Mesenchymal stem cell (in vitro differentiated cells and primary cell): ENCODE measurements around the gene USP6NL.

Source experiments
- DNase-seq: peaks from one replicate; pipeline ENCODE4 v3.0.0-alpha.2; 2013
- H2AFZ ChIP-seq: one replicate; pipeline ENCODE4 v1.6.1; 2013; ENCODE audit warnings: low read depth, mild to moderate bottlenecking, control low read depth, inconsistent platforms, low read length, moderate library complexity
- H2AK5ac ChIP-seq: 2 replicates; pipeline ENCODE4 v1.6.1; 2013; ENCODE audit warnings: low read length, moderate library complexity, mild to moderate bottlenecking, inconsistent platforms; ENCODE audit not compliant: severe bottlenecking
- H2BK120ac ChIP-seq: one replicate; pipeline ENCODE4 v1.6.1; 2013; ENCODE audit warnings: low read depth, mild to moderate bottlenecking, inconsistent platforms, low read length, moderate library complexity
- H2BK12ac ChIP-seq, 2 experiments: one replicate each; pipeline ENCODE4 v1.6.1; 2013; ENCODE audit warnings: inconsistent platforms in 2 of 2, low read length in 2 of 2, mild to moderate bottlenecking in 2 of 2, moderate library complexity in 2 of 2, control low read depth in 1 of 2
- H2BK15ac ChIP-seq: one replicate; pipeline ENCODE4 v1.6.1; 2013; ENCODE audit warnings: mild to moderate bottlenecking, low read depth, inconsistent platforms; ENCODE audit not compliant: poor library complexity, severe bottlenecking
- H2BK5ac ChIP-seq: 2 replicates; pipeline ENCODE4 v1.6.1; 2013; ENCODE audit warnings: low read depth, mild to moderate bottlenecking, low read length, control low read depth, inconsistent platforms; ENCODE audit not compliant: poor library complexity, severe bottlenecking
- H3K14ac ChIP-seq, 2 experiments: one replicate each; pipeline ENCODE4 v1.6.1; 2013; ENCODE audit warnings: inconsistent platforms in 2 of 2, low read length in 2 of 2, control low read depth in 1 of 2, mild to moderate bottlenecking in 1 of 2, moderate library complexity in 1 of 2
- H3K18ac ChIP-seq, 2 experiments: one replicate each; pipeline ENCODE4 v1.6.1; 2013; ENCODE audit warnings: inconsistent platforms in 2 of 2, low read length in 2 of 2, control low read depth in 1 of 2, low read depth in 1 of 2, mild to moderate bottlenecking in 1 of 2
- H3K23ac ChIP-seq, 2 experiments: one replicate each; pipeline ENCODE4 v1.6.1; 2013; ENCODE audit warnings: inconsistent platforms in 2 of 2, low read length in 2 of 2, mild to moderate bottlenecking in 2 of 2, moderate library complexity in 2 of 2, control low read depth in 1 of 2
- H3K27ac ChIP-seq: 2 replicates; pipeline ENCODE4 v1.5.1; 2013; ENCODE audit warnings: mild to moderate bottlenecking, moderate library complexity, low read length, control low read depth, inconsistent platforms; ENCODE audit not compliant: poor library complexity, severe bottlenecking
- H3K27me3 ChIP-seq, 2 experiments: 2 replicates each; pipeline versions ENCODE4 v1.6.1 to v1.7.0; 2013; ENCODE audit warnings: low read length in 2 of 2, mild to moderate bottlenecking in 2 of 2, moderate library complexity in 2 of 2, control low read depth in 1 of 2, inconsistent platforms in 1 of 2; ENCODE audit not compliant: control insufficient read depth in 1 of 2, insufficient read depth in 1 of 2
- H3K36me3 ChIP-seq, 2 experiments: 2 replicates each; pipeline versions ENCODE4 v1.6.1 to v1.7.0; 2013; ENCODE audit warnings: low read length in 2 of 2, control low read depth in 1 of 2, inconsistent platforms in 1 of 2, low read depth in 1 of 2, mild to moderate bottlenecking in 1 of 2; ENCODE audit not compliant: insufficient read depth in 2 of 2, control insufficient read depth in 1 of 2
- H3K4ac ChIP-seq, 2 experiments: one replicate each; pipeline ENCODE4 v1.6.1; 2013; ENCODE audit warnings: inconsistent platforms in 2 of 2, low read length in 2 of 2, mild to moderate bottlenecking in 2 of 2, moderate library complexity in 2 of 2, control low read depth in 1 of 2, low read depth in 1 of 2
- H3K4me1 ChIP-seq: 2 replicates; pipeline ENCODE4 v1.6.1; 2013; ENCODE audit warnings: low read depth, low read length, control low read depth; ENCODE audit not compliant: control insufficient read depth, insufficient read depth
- H3K4me2 ChIP-seq: 2 replicates; pipeline ENCODE4 v1.6.1; 2013; ENCODE audit warnings: low read length, mild to moderate bottlenecking, inconsistent platforms; ENCODE audit not compliant: poor library complexity, severe bottlenecking
- H3K4me3 ChIP-seq, 2 experiments: 2 replicates each; pipeline versions ENCODE4 v1.5.1 to v1.7.0; 2013; ENCODE audit warnings: low read length in 2 of 2, mild to moderate bottlenecking in 2 of 2, control low read depth in 1 of 2, low read depth in 1 of 2; ENCODE audit not compliant: insufficient read depth in 1 of 2
- H3K79me1 ChIP-seq: replicated peaks from 2 replicates; pipeline ENCODE4 v1.6.1; 2013; ENCODE audit warnings: mild to moderate bottlenecking, control low read depth, low read length, inconsistent platforms; ENCODE audit not compliant: poor library complexity, severe bottlenecking
- H3K9ac ChIP-seq: 2 replicates; pipeline ENCODE4 v1.7.0; 2013; ENCODE audit warnings: mild to moderate bottlenecking, low read length, moderate library complexity
- H3K9me3 ChIP-seq: 2 replicates; pipeline ENCODE4 v1.7.0; 2013; ENCODE audit warnings: mild to moderate bottlenecking, low read length; ENCODE audit not compliant: control insufficient read depth
- H4K8ac ChIP-seq: one replicate; pipeline ENCODE4 v1.6.1; 2013; ENCODE audit warnings: inconsistent platforms, mild to moderate bottlenecking, low read length, moderate library complexity
- H4K91ac ChIP-seq: one replicate; pipeline ENCODE4 v1.6.1; 2013; ENCODE audit warnings: mild to moderate bottlenecking, low read length, inconsistent platforms
- WGBS: methylation state at CpG from one replicate; pipeline ENCODE4 v1.1.7; 2013; ENCODE audit warnings: mixed read lengths; 5-methylcytosine and 5-hydroxymethylcytosine counted together

USP6NL gene

DNA sequence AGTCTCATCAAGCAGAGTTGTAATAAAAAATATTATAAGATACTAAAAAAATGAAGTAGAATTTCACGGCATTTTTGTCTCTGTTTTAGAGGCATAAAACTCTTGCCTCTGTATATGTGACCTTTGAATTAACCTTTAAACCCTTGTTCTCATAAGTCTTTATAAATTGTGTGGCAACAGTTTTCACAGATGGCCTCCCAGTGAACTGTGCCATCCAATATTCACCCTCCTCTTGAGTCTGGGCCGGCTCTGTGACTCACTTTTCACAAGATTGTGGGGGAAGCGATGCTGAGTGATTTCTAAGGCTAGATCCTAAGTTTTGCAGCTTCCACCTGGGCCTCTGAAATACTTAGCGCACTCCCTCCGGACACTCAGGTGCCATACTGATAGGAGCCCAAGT lies 4.6 kb upstream of the USP6NL start:
- 89% methylated on average over 4 of the region's 5 CpGs for WGBS
- Histone ChIP-seq H3K36me3 (no peaks in the 10 kb centered on the region), H2AFZ (no peak overlapping the region), H3K79me1 (no peaks in the 10 kb centered on the region), H4K91ac (no peak overlapping the region), H3K4me3 (no peak overlapping the region), H3K18ac (no peak overlapping the region), H3K9me3 (no peaks in the 10 kb centered on the region), H3K4ac (no peak overlapping the region), H3K4me1 (peaks cover 4% of the 10 kb centered on the region), H3K23ac (no peak overlapping the region), H3K4me2 (no peak overlapping the region), H3K27ac (no peak overlapping the region), H2BK12ac (no peak overlapping the region), H2AK5ac (no peak overlapping the region), H2BK120ac (no peak overlapping the region), H2BK5ac (no peak overlapping the region), H3K9ac (no peak overlapping the region), H3K14ac (no peak overlapping the region), H2BK15ac (no peak overlapping the region), H3K27me3 (no peaks in the 10 kb centered on the region), H4K8ac (no peak overlapping the region)
- DNase-seq = no peak

DNA sequence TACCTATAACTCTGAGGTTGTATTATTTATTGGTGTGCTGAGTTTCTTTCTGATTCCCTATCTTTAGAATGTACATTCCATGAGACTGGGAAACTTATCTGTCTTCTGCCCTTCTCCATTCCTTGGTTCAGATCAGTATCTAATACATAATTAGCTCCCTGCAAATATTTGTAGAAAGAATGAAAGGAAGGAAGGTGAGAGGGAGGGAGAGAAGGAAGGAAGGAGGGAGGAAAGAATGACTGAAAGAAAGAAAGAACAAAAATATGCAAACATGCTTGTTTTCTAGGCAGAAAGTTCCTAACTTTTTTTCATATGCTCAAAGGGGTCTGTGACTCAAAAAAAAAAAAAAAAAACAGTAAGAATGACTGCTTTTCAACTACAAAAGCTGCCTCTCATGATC lies 3.9 kb upstream of the USP6NL start:
- H4K8ac ChIP-seq = no peak overlapping the region
- no peaks in the 10 kb centered on the region for H3K36me3 ChIP-seq
- no peak overlapping the region for H2BK12ac ChIP-seq
- no peak overlapping the region for H3K23ac ChIP-seq
- H2AK5ac ChIP-seq = no peak overlapping the region
- H3K4me1 ChIP-seq = peaks cover 4% of the 10 kb centered on the region
- no peak overlapping the region for H3K4ac ChIP-seq
- H3K4me3 ChIP-seq = no peak overlapping the region
- H3K27ac ChIP-seq = no peak overlapping the region
- H2BK15ac ChIP-seq = no peak overlapping the region
- H3K79me1 ChIP-seq = no peaks in the 10 kb centered on the region
- H2BK5ac ChIP-seq = no peak overlapping the region
- no peak overlapping the region for H4K91ac ChIP-seq
- H2BK120ac ChIP-seq = no peak overlapping the region
- no peak overlapping the region for H3K18ac ChIP-seq
- no peak overlapping the region for H2AFZ ChIP-seq
- H3K9me3 ChIP-seq = no peaks in the 10 kb centered on the region
- H3K27me3 ChIP-seq = no peaks in the 10 kb centered on the region
- DNase-seq = no peak
- H3K14ac ChIP-seq = no peak overlapping the region
- no peak overlapping the region for H3K4me2 ChIP-seq
- H3K9ac ChIP-seq = no peak overlapping the region

DNA sequence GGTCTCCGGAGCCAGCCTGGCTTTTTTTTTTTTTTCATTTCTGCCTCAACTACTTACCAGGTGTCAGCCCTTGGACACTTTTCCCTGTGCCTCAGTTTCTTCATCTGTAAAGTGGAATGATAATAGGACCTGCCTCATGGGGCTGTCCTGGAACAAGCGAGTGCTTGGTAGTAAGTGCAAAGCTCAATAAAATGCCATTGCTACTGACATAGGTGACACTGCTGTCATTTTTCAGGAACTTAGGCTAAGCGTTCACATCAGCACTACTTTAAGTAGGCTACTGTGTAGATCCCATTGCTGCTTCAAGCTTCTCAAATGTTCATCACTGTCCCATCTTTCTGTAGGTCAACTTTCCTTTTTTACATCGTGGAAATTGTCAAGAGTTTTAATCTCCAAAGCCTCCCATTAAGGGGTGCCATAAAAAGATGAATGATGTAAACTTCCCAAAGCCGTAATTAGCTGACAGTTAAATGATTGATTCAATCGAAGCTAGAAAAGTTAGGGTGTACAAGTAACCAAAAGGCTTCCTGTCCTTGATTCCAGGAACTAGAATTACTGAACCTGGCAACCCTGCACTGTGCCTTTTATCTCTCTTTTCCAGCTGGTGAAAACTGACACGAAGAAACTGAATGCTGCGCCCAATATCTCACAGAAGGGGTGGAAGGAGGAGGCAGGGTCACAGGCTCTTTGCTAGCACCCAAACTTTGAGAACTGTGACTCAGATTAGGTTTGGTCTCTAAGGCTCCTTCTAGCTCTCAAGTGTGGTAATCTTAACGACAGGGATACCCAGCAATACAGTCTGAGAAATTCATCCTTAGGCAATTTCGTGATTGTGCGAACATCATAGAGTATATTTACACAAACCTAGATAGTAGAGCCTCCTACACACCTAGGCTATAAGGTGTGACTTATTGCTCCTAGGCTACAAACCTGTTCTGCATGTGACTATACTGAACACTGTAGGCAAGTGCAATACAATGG lies 861 bp upstream of the USP6NL start:
- H3K18ac ChIP-seq = peak overlapping the region; percentile 87 to 91
- H3K4me1 ChIP-seq = peaks cover 8% of the 10 kb centered on the region
- WGBS = 61% methylated on average over 9 of the region's 11 CpGs
- H3K9me3 ChIP-seq = no peaks in the 10 kb centered on the region
- DNase-seq = peak; percentile 24
- H3K14ac ChIP-seq = no peak overlapping the region
- H3K79me1 ChIP-seq = peaks cover 6% of the 10 kb centered on the region
- H2BK120ac ChIP-seq = no peak overlapping the region
- H2BK5ac ChIP-seq = no peak overlapping the region
- H4K8ac ChIP-seq = peak overlapping the region; percentile 98
- peak overlapping the region; percentile 93 to 94 for H3K4me3 ChIP-seq
- H3K4me2 ChIP-seq = peak overlapping the region; percentile 88
- peak overlapping the region; percentile 87 for H3K9ac ChIP-seq
- peak overlapping the region in 1 of 2 experiments; percentile 83 for H2BK12ac ChIP-seq
- H3K4ac ChIP-seq = peak overlapping the region in 1 of 2 experiments; percentile 78
- H3K36me3 ChIP-seq = no peaks in the 10 kb centered on the region
- H4K91ac ChIP-seq = peak overlapping the region; percentile 88
- peak overlapping the region; percentile 98 for H2AFZ ChIP-seq
- no peak overlapping the region for H2BK15ac ChIP-seq
- no peak overlapping the region for H3K23ac ChIP-seq
- no peak overlapping the region for H2AK5ac ChIP-seq
- no peak overlapping the region for H3K27ac ChIP-seq
- H3K27me3 ChIP-seq = no peaks in the 10 kb centered on the region

GRCh38 chr10:11610826-11611247 lies 613 bp downstream of the USP6NL start:
- WGBS = under 1% methylated on average over 29 of the region's 43 CpGs
- Histone ChIP-seq H3K36me3 (no peaks in the 10 kb centered on the region), H2AK5ac (no peak overlapping the region), H3K27ac (no peak overlapping the region), H3K9me3 (no peaks in the 10 kb centered on the region), H3K27me3 (no peaks in the 10 kb centered on the region), H3K4me3 (peak overlapping the region; percentile 93 to 94), H2BK5ac (no peak overlapping the region), H3K4me2 (peak overlapping the region; percentile 85), H3K14ac (peak overlapping the region in 1 of 2 experiments; percentile 73), H3K18ac (peak overlapping the region; percentile 92 to 97), H2AFZ (peak overlapping the region; percentile 75), H4K8ac (peak overlapping the region; percentile 42), H4K91ac (peak overlapping the region; percentile 95), H2BK15ac (peak overlapping the region; percentile 77), H3K4me1 (peaks cover 11% of the 10 kb centered on the region), H3K4ac (peak overlapping the region; percentile 71 to 82), H3K9ac (peak overlapping the region; percentile 87), H3K79me1 (peaks cover 9% of the 10 kb centered on the region), H2BK120ac (peak overlapping the region; percentile 90), H2BK12ac (peak overlapping the region in 1 of 2 experiments; percentile 38), H3K23ac (peak overlapping the region in 1 of 2 experiments; percentile 77)
- DNase-seq = peak; percentile 58
